HCT116 (cell line): ENCODE data around the gene SLAIN1. TPM values are rescaled to one million over a fixed set of nuclear protein-coding genes. Genes with fewer than 3 reads are reported as not detected.

Experiments used
- ATAC-seq: fragments of 200-7000 bp; cut with Tn5 transposase; 2 replicates; pipeline ENCODE4 v1.9.1; 2020; ENCODE audit warnings: mild to moderate bottlenecking, moderate library complexity
- Bru-seq: library from RNA; stranded (reverse); fragments of 400-500 nt; gene quantifications from one replicate; lab custom pipeline; 2021; lab: Mats Ljungman, UMichigan
- BruChase-seq, 2 experiments: library from RNA; stranded (reverse); fragments of 400-500 nt; gene quantifications; one replicate each; lab custom pipeline; 2021; lab: Mats Ljungman, UMichigan
- BruUV-seq: library from RNA; stranded (reverse); fragments of 400-500 nt; replicated peaks from 2 replicates; lab custom pipeline; 2021; lab: Mats Ljungman, UMichigan
- CTCF ChIA-PET: fragments of 300-600 bp; sonication (Branson Sonifier 250); formaldehyde crosslinking; loops from one replicate; lab custom pipeline; 2021; ENCODE audit warnings: antibody characterized with exemption; lab: Charles Lee
- POLR2A ChIA-PET: fragments of 300-600, 350-600 bp; sonication (Branson Sonifier 250); formaldehyde crosslinking; loops from one replicate; lab custom pipeline; 2021; ENCODE audit warnings: antibody characterized with exemption; lab: Charles Lee
- RAD21 ChIA-PET, 2 experiments: fragments of 300-600 bp; sonication (Branson Sonifier 250); formaldehyde crosslinking; loops; one replicate each; lab custom pipeline; 2023; ENCODE audit warnings: low total read pairs in 2 of 2; ENCODE audit not compliant: uncharacterized antibody in 2 of 2, unreplicated experiment in 2 of 2, low non-redundant PET in 1 of 2; lab: Charles Lee
- DNase-seq: peaks from one replicate; pipeline ENCODE4 v3.0.0-alpha.2; 2010; ENCODE audit warnings: low read depth, low spot score
- H2AFZ ChIP-seq: fragments of 200-600 bp; shearing (Covaris generic), sonication (generic); 2 replicates; pipeline ENCODE4 v1.6.1; 2017; ENCODE audit warnings: low read depth, mixed run types, mixed read lengths, antibody characterized with exemption, low read length; ENCODE audit not compliant: poor library complexity, severe bottlenecking
- H3K27ac ChIP-seq: 2 replicates; pipeline ENCODE4 v1.5.1; 2012; ENCODE audit warnings: low read depth, low read length
- H3K27me3 ChIP-seq: fragments of 200-600 bp; sonication (generic); 2 replicates; pipeline ENCODE4 v1.6.1; 2016; ENCODE audit warnings: mixed run types, low read length, mixed read lengths; ENCODE audit not compliant: insufficient read depth
- H3K36me3 ChIP-seq, 2 experiments: fragments of 200-500 bp in 1 of 2; fragments of 200-600 bp in 1 of 2; sonication (Bioruptor generic) in 1 of 2; sonication (generic) in 1 of 2; 2 replicates each; pipeline versions ENCODE4 v1.5.1 to v1.6.1; 2014 to 2016; ENCODE audit warnings: low read length in 2 of 2, inconsistent platforms in 1 of 2, mixed read lengths in 1 of 2, mixed run types in 1 of 2; ENCODE audit not compliant: insufficient read depth in 2 of 2, control insufficient read depth in 1 of 2
- H3K4me1 ChIP-seq, 2 experiments: fragments of 200-600 bp in 1 of 2; sonication (generic) in 1 of 2; 2 replicates each; pipeline versions ENCODE4 v1.5.1 to v1.6.1; 2012 to 2017; ENCODE audit warnings: low read length in 2 of 2, inconsistent platforms in 1 of 2, mild to moderate bottlenecking in 1 of 2, mixed read lengths in 1 of 2, mixed run types in 1 of 2, moderate library complexity in 1 of 2; ENCODE audit not compliant: insufficient read depth in 2 of 2, control insufficient read depth in 1 of 2
- H3K4me2 ChIP-seq: fragments of 200-600 bp; sonication (generic); 2 replicates; pipeline ENCODE4 v1.6.1; 2017; ENCODE audit warnings: mixed run types, low read length, mixed read lengths
- H3K4me3 ChIP-seq, 2 experiments: fragments of 200-600 bp in 1 of 2; sonication (generic) in 1 of 2; replicated peaks in 1 of 2; 2 replicates each; pipeline ENCODE4 v1.5.1; 2011 to 2016; ENCODE audit warnings: low read length in 2 of 2, control low read depth in 1 of 2, low read depth in 1 of 2, mild to moderate bottlenecking in 1 of 2, mixed read lengths in 1 of 2, mixed run types in 1 of 2
- H3K79me2 ChIP-seq: fragments of 200-600 bp; sonication (generic); 2 replicates; pipeline ENCODE4 v1.6.1; 2017; ENCODE audit warnings: mild to moderate bottlenecking, mixed run types, low read length, moderate library complexity, mixed read lengths; ENCODE audit not compliant: insufficient read depth
- H3K9ac ChIP-seq: fragments of 200-600 bp; sonication (generic); 2 replicates; pipeline ENCODE4 v1.6.1; 2016; ENCODE audit warnings: low read length, mixed read lengths
- H3K9me2 ChIP-seq: fragments of 200-600 bp; sonication (generic), shearing (Covaris generic); 2 replicates; pipeline ENCODE4 v1.6.1; 2017; ENCODE audit warnings: mixed run types, mild to moderate bottlenecking, moderate library complexity; ENCODE audit not compliant: insufficient read depth
- H3K9me3 ChIP-seq, 2 experiments: fragments of 200-500 bp in 1 of 2; fragments of 200-600 bp in 1 of 2; sonication (Bioruptor generic) in 1 of 2; sonication (generic) in 1 of 2; 2 replicates each; pipeline ENCODE4 v1.6.1; 2014 to 2017; ENCODE audit warnings: low read length in 2 of 2, mixed read lengths in 2 of 2, inconsistent platforms in 1 of 2, low read depth in 1 of 2, mild to moderate bottlenecking in 1 of 2, mixed run types in 1 of 2, moderate library complexity in 1 of 2; ENCODE audit not compliant: control insufficient read depth in 1 of 2, insufficient read depth in 1 of 2
- H4K20me1 ChIP-seq: fragments of 200-600 bp; sonication (generic), shearing (Covaris generic); 2 replicates; pipeline ENCODE4 v1.6.1; 2017; ENCODE audit warnings: mixed run types, mild to moderate bottlenecking, moderate library complexity; ENCODE audit not compliant: insufficient read depth
- ELF1 ChIP-seq: IDR thresholded peaks from 2 replicates; pipeline ENCODE4 v1.6.1; 2012; ENCODE audit warnings: low read depth, borderline replicate concordance
- EZH2phosphoT487 ChIP-seq: fragments of 200-600 bp; IDR thresholded peaks from 2 replicates; pipeline ENCODE4 v1.6.1; 2018; ENCODE audit warnings: antibody characterized with exemption, borderline replicate concordance
- JUND ChIP-seq: IDR thresholded peaks from 2 replicates; pipeline ENCODE4 v1.6.1; 2012
- POLR2AphosphoS5 ChIP-seq: IDR thresholded peaks from 2 replicates; pipeline ENCODE4 v1.6.1; 2011; ENCODE audit warnings: mild to moderate bottlenecking, low read depth, low read length, moderate library complexity
- SIN3A ChIP-seq: IDR thresholded peaks from 2 replicates; pipeline ENCODE4 v1.6.1; 2012; ENCODE audit warnings: low read depth
- SRF ChIP-seq: IDR thresholded peaks from 2 replicates; pipeline ENCODE4 v1.6.1; 2012; ENCODE audit warnings: low read depth
- YY1 ChIP-seq: IDR thresholded peaks from 2 replicates; pipeline ENCODE4 v1.6.1; 2011; ENCODE audit warnings: low read length, low read depth, moderate library complexity, mild to moderate bottlenecking; ENCODE audit not compliant: insufficient replicate concordance; ENCODE audit errors: extremely low read depth
- ZFX ChIP-seq: fragments of 450-650 bp; IDR thresholded peaks from 2 replicates; pipeline ENCODE4 v1.6.1; 2017
- ZNF274 ChIP-seq: fragments of 200-500 bp; sonication (Bioruptor generic); IDR thresholded peaks from 2 replicates; pipeline ENCODE4 v1.6.1; 2014; ENCODE audit warnings: mild to moderate bottlenecking, low read depth, low read length, inconsistent platforms
- intact Hi-C: fragments of 100-400 bp; cut with micrococcal nuclease; formaldehyde crosslinking; loops from 2 replicates; pipeline ENCODE4 v1.10.0; 2022
- long read RNA-seq: library from polyadenylated mRNA; unstranded; transcript quantifications from one replicate; pipeline ENCODE4 v2.0.0, GENCODE V29; 2021; ENCODE audit not compliant: unreplicated experiment
- polyA plus RNA-seq: library from polyadenylated mRNA; unstranded; fragments of >200 nt; gene quantifications from 2 replicates; pipeline ENCODE4 v1.2.1, GENCODE V29; 2012; ENCODE audit warnings: missing spikeins
- total RNA-seq: library from RNA; stranded (reverse); gene quantifications from one replicate; pipeline ENCODE4 v1.2.1, GENCODE V29; 2021; ENCODE audit not compliant: unreplicated experiment
- TF ChIP-seq, protein P1 (sequence below): IDR thresholded peaks from 2 replicates; pipeline ENCODE4 v1.6.1; 2012
- TF ChIP-seq, protein P2 (sequence below): IDR thresholded peaks from 2 replicates; pipeline ENCODE4 v1.6.1; 2012; ENCODE audit warnings: low read depth
- TF ChIP-seq, protein P3 (sequence below): IDR thresholded peaks from 2 replicates; pipeline ENCODE4 v1.6.1; 2012

The SLAIN1 gene
- total RNA-seq (0.34 TPM), Bru-seq, nascent RNA (percentile 3 among the genes with signal in this experiment), BruChase-seq, experiment 1, labeled RNA remaining after a 6-hour chase (percentile 2 among the genes with signal in this experiment), BruChase-seq, experiment 2, labeled RNA remaining after a 2-hour chase (percentile 5 among the genes with signal in this experiment)
- not detected in 2 replicates for polyA plus RNA-seq
- long read RNA-seq = 0 reads

DNA sequence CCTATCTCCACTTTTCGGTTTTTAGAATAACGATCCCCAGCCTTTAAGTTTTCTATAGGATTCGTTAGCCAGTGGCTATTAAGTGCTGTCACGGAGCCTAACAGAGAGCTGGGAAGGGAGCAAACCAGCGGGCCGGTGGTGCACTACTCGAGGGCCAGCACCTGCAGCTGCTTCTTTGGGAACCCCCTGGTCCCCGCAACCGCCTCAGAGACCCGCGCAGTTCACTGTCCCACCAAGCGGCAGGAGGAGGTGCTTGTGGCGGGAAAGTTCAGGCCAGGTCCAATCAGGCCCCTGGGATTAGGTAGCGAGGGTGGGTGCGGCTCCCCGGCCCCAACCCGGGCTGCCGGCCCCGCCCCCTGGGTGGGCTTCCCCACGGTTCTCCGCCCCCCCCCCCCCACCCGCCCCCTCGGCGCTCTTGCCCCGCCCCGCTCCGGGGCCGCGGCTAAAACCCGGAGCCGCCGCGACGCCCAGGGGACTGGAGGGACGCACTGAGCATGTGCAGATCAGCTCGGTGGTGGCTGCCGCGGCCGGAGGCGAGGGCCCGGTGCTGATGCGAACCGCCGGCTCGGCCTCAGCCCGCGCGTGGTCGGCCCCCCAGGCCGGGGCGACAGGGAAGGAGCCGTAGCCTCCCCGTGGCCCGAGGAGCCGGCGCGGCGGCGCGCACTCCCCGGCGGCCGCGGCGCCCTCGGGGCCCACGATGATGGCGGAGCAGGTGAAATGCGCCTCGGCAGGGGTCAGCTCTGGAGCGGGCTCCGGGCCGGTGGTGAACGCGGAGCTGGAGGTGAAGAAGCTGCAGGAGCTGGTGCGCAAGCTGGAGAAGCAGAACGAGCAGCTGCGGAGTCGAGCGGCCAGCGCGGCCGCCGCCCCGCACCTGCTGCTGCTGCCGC lies at the start of gene SLAIN1:
Gene SLAIN1 (plus strand): TSS at position 471 of the 887 bp plus-strand sequence. CDS start 227 bp downstream, at position 698.
- no peaks in the 10 kb centered on the region for H3K27me3 ChIP-seq
- DNase-seq (no peak), ATAC-seq (no peak)
- ChIA-PET RAD21 (no interaction called here), CTCF (no interaction called here), POLR2A (no interaction called here)
- no peaks in the 10 kb centered on the region for H4K20me1 ChIP-seq
- H3K4me2 ChIP-seq = no peak within 1 kb of the TSS
- no peak within 1 kb of the TSS for H3K9ac ChIP-seq
- no peaks in the 10 kb centered on the region for H3K79me2 ChIP-seq
- H3K9me3 ChIP-seq = no peaks in the 10 kb centered on the region
- intact Hi-C loops = no loop called here
- H3K4me1 ChIP-seq = no peaks in the 10 kb centered on the region
- no TSS peak for BruUV-seq
- no peak within 1 kb of the TSS for H3K27ac ChIP-seq
- no peaks in the 10 kb centered on the region for H3K36me3 ChIP-seq
- H2AFZ ChIP-seq = no peak within 1 kb of the TSS
- H3K9me2 ChIP-seq = no peaks in the 10 kb centered on the region
- H3K4me3 ChIP-seq = no peak within 1 kb of the TSS
- TF ChIP-seq YY1 (no peak), SIN3A (no peak), JUND (no peak), ELF1 (no peak), ZFX (no peak), SRF (no peak), EZH2phosphoT487 (no peak), ZNF274 (no peak), POLR2AphosphoS5 (no peak)
- TF ChIP-seq, protein P1, sequence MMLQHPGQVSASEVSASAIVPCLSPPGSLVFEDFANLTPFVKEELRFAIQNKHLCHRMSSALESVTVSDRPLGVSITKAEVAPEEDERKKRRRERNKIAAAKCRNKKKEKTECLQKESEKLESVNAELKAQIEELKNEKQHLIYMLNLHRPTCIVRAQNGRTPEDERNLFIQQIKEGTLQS = no peak
- TF ChIP-seq, protein P2, sequence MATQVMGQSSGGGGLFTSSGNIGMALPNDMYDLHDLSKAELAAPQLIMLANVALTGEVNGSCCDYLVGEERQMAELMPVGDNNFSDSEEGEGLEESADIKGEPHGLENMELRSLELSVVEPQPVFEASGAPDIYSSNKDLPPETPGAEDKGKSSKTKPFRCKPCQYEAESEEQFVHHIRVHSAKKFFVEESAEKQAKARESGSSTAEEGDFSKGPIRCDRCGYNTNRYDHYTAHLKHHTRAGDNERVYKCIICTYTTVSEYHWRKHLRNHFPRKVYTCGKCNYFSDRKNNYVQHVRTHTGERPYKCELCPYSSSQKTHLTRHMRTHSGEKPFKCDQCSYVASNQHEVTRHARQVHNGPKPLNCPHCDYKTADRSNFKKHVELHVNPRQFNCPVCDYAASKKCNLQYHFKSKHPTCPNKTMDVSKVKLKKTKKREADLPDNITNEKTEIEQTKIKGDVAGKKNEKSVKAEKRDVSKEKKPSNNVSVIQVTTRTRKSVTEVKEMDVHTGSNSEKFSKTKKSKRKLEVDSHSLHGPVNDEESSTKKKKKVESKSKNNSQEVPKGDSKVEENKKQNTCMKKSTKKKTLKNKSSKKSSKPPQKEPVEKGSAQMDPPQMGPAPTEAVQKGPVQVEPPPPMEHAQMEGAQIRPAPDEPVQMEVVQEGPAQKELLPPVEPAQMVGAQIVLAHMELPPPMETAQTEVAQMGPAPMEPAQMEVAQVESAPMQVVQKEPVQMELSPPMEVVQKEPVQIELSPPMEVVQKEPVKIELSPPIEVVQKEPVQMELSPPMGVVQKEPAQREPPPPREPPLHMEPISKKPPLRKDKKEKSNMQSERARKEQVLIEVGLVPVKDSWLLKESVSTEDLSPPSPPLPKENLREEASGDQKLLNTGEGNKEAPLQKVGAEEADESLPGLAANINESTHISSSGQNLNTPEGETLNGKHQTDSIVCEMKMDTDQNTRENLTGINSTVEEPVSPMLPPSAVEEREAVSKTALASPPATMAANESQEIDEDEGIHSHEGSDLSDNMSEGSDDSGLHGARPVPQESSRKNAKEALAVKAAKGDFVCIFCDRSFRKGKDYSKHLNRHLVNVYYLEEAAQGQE = no peak
- TF ChIP-seq, protein P3, sequence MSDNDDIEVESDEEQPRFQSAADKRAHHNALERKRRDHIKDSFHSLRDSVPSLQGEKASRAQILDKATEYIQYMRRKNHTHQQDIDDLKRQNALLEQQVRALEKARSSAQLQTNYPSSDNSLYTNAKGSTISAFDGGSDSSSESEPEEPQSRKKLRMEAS = no peak
